GM12801 (cell line): ENCODE results near the gene FHIT.

Experiments used
- CTCF ChIP-seq: IDR thresholded peaks from one replicate; pipeline ENCODE4 v1.5.1; 2011; ENCODE audit warnings: control low read depth; ENCODE audit not compliant: insufficient read length; ENCODE audit errors: extremely low read depth

FHIT gene

GRCh38 chr3:60225848-60226247, 1025.4 kb downstream of the FHIT start:
- no peak for TF ChIP-seq CTCF

GRCh38 chr3:60220768-60221167, 1030.5 kb downstream of the FHIT start:
- no peak for TF ChIP-seq CTCF

- no peak for TF ChIP-seq CTCF
Observed at GRCh38 chr3:60219501-60219900, 1031.8 kb downstream of the FHIT start.

GRCh38 chr3:60217156-60217911, 1033.9 kb downstream of the FHIT start:
- TF ChIP-seq CTCF: no peak

- TF ChIP-seq CTCF: no peak
Observed at GRCh38 chr3:60216462-60217075, 1034.7 kb downstream of the FHIT start.

- TF ChIP-seq CTCF: no peak
Observed at GRCh38 chr3:60215946-60216345, 1035.3 kb downstream of the FHIT start.

- TF ChIP-seq CTCF: no peak
Observed at GRCh38 chr3:60207905-60208304, 1043.3 kb downstream of the FHIT start.
